GM12891 (cell line): Measurements from ENCODE around the gene FIG4.

Experiments used
- DNase-seq: peaks from one replicate; pipeline ENCODE4 v3.0.0; 2011; ENCODE audit warnings: low spot score; ENCODE audit not compliant: insufficient read length
- FAIRE-seq: peaks from 2 replicates; lab custom pipeline; 2011; peaks lifted over from hg19 to GRCh38; lab: Jason Lieb, UNC
- PAX5 ChIP-seq: IDR thresholded peaks from 2 replicates; pipeline ENCODE4 v1.6.1; 2011; ENCODE audit warnings: low read length, moderate library complexity, mild to moderate bottlenecking; ENCODE audit not compliant: insufficient read depth, severe bottlenecking
- POLR2A ChIP-seq: IDR thresholded peaks from 2 replicates; pipeline ENCODE4 v1.6.1; 2011; ENCODE audit warnings: low read depth, low read length, control low read depth
- POLR2AphosphoS5 ChIP-seq: IDR thresholded peaks from 2 replicates; pipeline ENCODE4 v1.6.1; 2011; ENCODE audit warnings: low read depth, low read length, control low read depth
- POU2F2 ChIP-seq: IDR thresholded peaks from 2 replicates; pipeline ENCODE4 v1.6.1; 2011; ENCODE audit warnings: low read depth, mild to moderate bottlenecking, control low read depth, low read length, moderate library complexity
- SPI1 ChIP-seq: IDR thresholded peaks from 2 replicates; pipeline ENCODE4 v1.6.1; 2011; ENCODE audit warnings: low read depth, low read length, control low read depth
- TAF1 ChIP-seq: IDR thresholded peaks from 2 replicates; pipeline ENCODE4 v1.6.1; 2011; ENCODE audit warnings: low read depth, low read length, control low read depth

The FIG4 gene

GRCh38 chr6:109759098-109759955, 68.2 kb downstream of the FIG4 start:
- TF ChIP-seq SPI1 (no peak), TAF1 (no peak), POLR2AphosphoS5 (no peak), PAX5 (no peak), POU2F2 (no peak), POLR2A (no peak)
- no peak for DNase-seq
- FAIRE-seq: no peak

GRCh38 chr6:109760208-109760607, 69.1 kb downstream of the FIG4 start:
- FAIRE-seq (peak; percentile 40), DNase-seq (no peak)
- TF ChIP-seq TAF1 (no peak), PAX5 (no peak), POLR2A (no peak), POLR2AphosphoS5 (no peak), SPI1 (no peak), POU2F2 (no peak)

GRCh38 chr6:109762166-109762565, 71.1 kb downstream of the FIG4 start:
- no peak for FAIRE-seq
- no peak for DNase-seq
- TF ChIP-seq PAX5 (no peak), SPI1 (no peak), TAF1 (no peak), POU2F2 (no peak), POLR2AphosphoS5 (no peak), POLR2A (no peak)

- TF ChIP-seq TAF1: no peak
- DNase-seq (no peak), FAIRE-seq (no peak)
Observed at GRCh38 chr6:109762769-109763441, 71.8 kb downstream of the FIG4 start.

GRCh38 chr6:109766167-109766566, 75.1 kb downstream of the FIG4 start:
- no peak for FAIRE-seq
- DNase-seq: no peak
- TF ChIP-seq POLR2A: no peak
- no peak for TF ChIP-seq POU2F2
- TF ChIP-seq POLR2AphosphoS5: no peak
- no peak for TF ChIP-seq SPI1
- TF ChIP-seq PAX5: no peak
- TF ChIP-seq TAF1: no peak

- DNase-seq: no peak
- TF ChIP-seq POU2F2 (no peak), POLR2A (no peak), PAX5 (no peak), TAF1 (no peak), SPI1 (no peak), POLR2AphosphoS5 (no peak)
- no peak for FAIRE-seq
Observed at GRCh38 chr6:109767961-109768360, 76.9 kb downstream of the FIG4 start.

GRCh38 chr6:109768485-109768884, 77.4 kb downstream of the FIG4 start:
- DNase-seq: no peak
- no peak for FAIRE-seq
- TF ChIP-seq POLR2A: no peak

GRCh38 chr6:109769213-109769612, 78.1 kb downstream of the FIG4 start:
- TF ChIP-seq POU2F2: no peak
- no peak for TF ChIP-seq POLR2AphosphoS5
- TF ChIP-seq POLR2A: no peak
- TF ChIP-seq SPI1: peak; percentile 45
- no peak for TF ChIP-seq TAF1
- no peak for TF ChIP-seq PAX5
- FAIRE-seq: no peak
- no peak for DNase-seq

GRCh38 chr6:109770047-109770446, 79.0 kb downstream of the FIG4 start:
- FAIRE-seq (no peak), DNase-seq (no peak)

GRCh38 chr6:109770779-109771178, 79.7 kb downstream of the FIG4 start:
- FAIRE-seq (no peak), DNase-seq (no peak)
- TF ChIP-seq SPI1: no peak
- no peak for TF ChIP-seq TAF1
- TF ChIP-seq PAX5: no peak
- TF ChIP-seq POLR2AphosphoS5: no peak
- TF ChIP-seq POLR2A: no peak
- TF ChIP-seq POU2F2: no peak

More at GRCh38 chr6:109770047-109770446, 79.0 kb downstream of the FIG4 start:
- no peak for TF ChIP-seq TAF1
